ENCODE results near the gene MEIS2.

GRCh38 chr15:36941798-36942197 is 158.6 kb downstream of the MEIS2 start:
- no peak for TF ChIP-seq TAF1 (IDR thresholded peaks at IDR 0.05; ENCODE audit: borderline replicate concordance, low read depth, low read length)
- TF ChIP-seq POLR2AphosphoS5 (IDR thresholded peaks at IDR 0.05; ENCODE audit: low read depth, low read length): no peak
- TF ChIP-seq POLR2A (IDR thresholded peaks at IDR 0.05; ENCODE audit: low read depth, low read length): no peak

Data from GM12892 (cell line).